Measurements from ENCODE around the gene ZMYND12. TPM values are rescaled to one million over a fixed set of nuclear protein-coding genes. Genes with fewer than 3 reads are reported as not detected.

The ZMYND12 gene
- total and polyA plus RNA-seq, 2 of the 4 experiments (the other 2 are of a cell fraction): under 0.01 to 0.03 TPM

DNA sequence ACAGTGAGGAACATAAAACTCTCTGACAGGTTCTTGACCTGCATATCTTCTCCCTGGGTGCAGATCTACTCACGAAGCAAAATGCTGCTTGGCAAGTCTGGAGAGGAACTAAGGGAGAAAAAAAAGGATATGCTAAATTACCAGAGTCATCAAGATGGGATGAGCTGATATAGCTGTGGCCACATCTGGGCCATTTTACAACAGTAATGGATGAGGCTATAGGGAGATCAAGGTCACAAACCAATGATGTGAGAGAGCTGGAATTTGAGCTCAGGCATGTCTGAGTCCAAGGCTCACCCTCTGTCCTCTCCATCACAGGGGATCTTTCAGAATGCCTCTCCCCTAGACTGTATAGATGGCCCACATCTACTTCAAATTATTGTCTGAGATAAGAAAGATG, 26.2 kb downstream of the ZMYND12 start:
- H4K5ac ChIP-seq (ENCODE audit: low read depth, low read length): no peak overlapping the region
- ATAC-seq (ENCODE audit: low read depth) (no peak), DNase-seq (no peak)
- intact Hi-C loops (cut with micrococcal nuclease) (no loop called here), dilution Hi-C loops (cut with HindIII; ENCODE audit: low sequenced_read_pairs, unreplicated experiment) (no loop called here), in situ Hi-C loops (cut with MboI; ENCODE audit: low sequenced_read_pairs) (no loop called here)
- H3K4ac ChIP-seq (ENCODE audit: low read depth, low read length): no peak overlapping the region
- no peak overlapping the region for H3K18ac ChIP-seq (ENCODE audit: low read depth, low read length)
- H4K8ac ChIP-seq (ENCODE audit: low read depth in 2 of 2, low read length in 2 of 2): no peak overlapping the region
- no peak overlapping the region for H3K4me3 ChIP-seq (ENCODE audit: insufficient read depth, low read depth, low read length)
- 50% methylated on average over 1 of the region's 1 CpG; no CpG with 5 or more reads in 1 of the 2 experiments for WGBS, 2 experiments (ENCODE audit: extremely low coverage in 2 of 2, insufficient read length in 1 of 2)
- H3K27ac ChIP-seq (ENCODE audit: insufficient read depth, low read length): no peak overlapping the region
- no peaks in the 10 kb centered on the region for H3K9me3 ChIP-seq (ENCODE audit: control insufficient read depth, insufficient read depth, low read length)
- H2AFZ ChIP-seq (replicated peaks; ENCODE audit: low read length, poor library complexity): no peak overlapping the region
- no peak overlapping the region for H2BK5ac ChIP-seq (ENCODE audit: low read depth, low read length, poor library complexity, severe bottlenecking)
- peaks cover 5% of the 10 kb centered on the region; the same call in 1 of the 2 replicates for H3K27me3 ChIP-seq (ENCODE audit: control insufficient read depth, insufficient read depth, low read length)
- H2AK9ac ChIP-seq (replicated peaks; ENCODE audit: low read depth, low read length, poor library complexity): no peak overlapping the region
- H4K91ac ChIP-seq (ENCODE audit: insufficient read depth, low read depth, low read length): no peak overlapping the region
- H3K79me1 ChIP-seq (ENCODE audit: low read depth in 1 of 2, low read length in 2 of 2): no peaks in the 10 kb centered on the region
- TF ChIP-seq CTCF (conservative IDR thresholded peaks at IDR 0.05; ENCODE audit: low read depth, low read length) (no peak), RFX5 (IDR thresholded peaks at IDR 0.05; ENCODE audit: low read depth, low read length) (no peak), NFE2L2 (IDR thresholded peaks at IDR 0.05; ENCODE audit: low read depth, low read length) (no peak), BHLHE40 (IDR thresholded peaks at IDR 0.05; ENCODE audit: low read depth, low read length) (no peak), CEBPB (IDR thresholded peaks at IDR 0.05; ENCODE audit: low read depth, low read length) (no peak), FOS (IDR thresholded peaks at IDR 0.05; ENCODE audit: low read depth, low read length) (no peak), RAD21 (IDR thresholded peaks at IDR 0.05; ENCODE audit: low read length) (no peak), MAFK (IDR thresholded peaks at IDR 0.05; ENCODE audit: low read depth, low read length) (no peak), MAZ (IDR thresholded peaks at IDR 0.05; ENCODE audit: borderline replicate concordance, low read depth, low read length) (no peak), SMC3 (IDR thresholded peaks at IDR 0.05; ENCODE audit: low read depth, low read length) (no peak), RCOR1 (IDR thresholded peaks at IDR 0.05; ENCODE audit: insufficient replicate concordance, low read length) (no peak), ELK1 (IDR thresholded peaks at IDR 0.05; ENCODE audit: borderline replicate concordance, low read depth, low read length) (no peak), MXI1 (IDR thresholded peaks at IDR 0.05; ENCODE audit: borderline replicate concordance, low read depth, low read length) (no peak), POLR2A (IDR thresholded peaks at IDR 0.05; ENCODE audit: low read depth, low read length) (no peak), USF2 (IDR thresholded peaks at IDR 0.05; ENCODE audit: low read depth, low read length) (no peak), CHD1 (IDR thresholded peaks at IDR 0.05; ENCODE audit: low read depth, low read length) (no peak)
- BruUV-seq (replicated peaks): no TSS peak
- no peaks in the 10 kb centered on the region for H3K9me1 ChIP-seq (ENCODE audit: insufficient read depth, low read length)
- H2BK120ac ChIP-seq (ENCODE audit: low read depth, low read length): no peak overlapping the region
- ChIA-PET CTCF (interaction anchor here (0.5 to 0.6 kb wide), 2 partner anchors 35 to 111 kb away, joined by 3 read pairs; no protein-coding TSS in a partner anchor), POLR2A (ENCODE audit: unreplicated experiment) (no interaction called here)
- no peak overlapping the region for H3K23ac ChIP-seq (ENCODE audit: low read depth, low read length)
- H3K56ac ChIP-seq (ENCODE audit: extremely low read depth, insufficient read depth, low read length): no peak overlapping the region
- H3K14ac ChIP-seq (replicated peaks; ENCODE audit: low read depth, low read length): no peak overlapping the region
- no peak overlapping the region for H2AK5ac ChIP-seq (ENCODE audit: low read depth, low read length)
- no peak overlapping the region for H3K4me2 ChIP-seq (ENCODE audit: low read depth, low read length)
- no peak overlapping the region for H2BK15ac ChIP-seq (ENCODE audit: low read depth, low read length)
- no peak overlapping the region for H3K9ac ChIP-seq (ENCODE audit: low read depth, low read length)
- H2BK20ac ChIP-seq (ENCODE audit: low read depth, low read length): no peak overlapping the region
- H3K4me1 ChIP-seq (ENCODE audit: control insufficient read depth, insufficient read depth, low read length): no peaks in the 10 kb centered on the region
- H3K36me3 ChIP-seq (ENCODE audit: control insufficient read depth, insufficient read depth, low read length): no peaks in the 10 kb centered on the region
- H4K20me1 ChIP-seq (ENCODE audit: insufficient read depth, low read length): no peaks in the 10 kb centered on the region

Measured in IMR-90 (cell line).